Activated T-cell treated with anti-CD3 and anti-CD28 coated beads for 24 hours (primary cell): ENCODE data around the gene ZFP82.

Experiments used
- DNase-seq: peaks from one replicate; pipeline ENCODE4 v3.0.0-alpha.2; 2020; ENCODE audit warnings: low read depth

Gene ZFP82

DNA sequence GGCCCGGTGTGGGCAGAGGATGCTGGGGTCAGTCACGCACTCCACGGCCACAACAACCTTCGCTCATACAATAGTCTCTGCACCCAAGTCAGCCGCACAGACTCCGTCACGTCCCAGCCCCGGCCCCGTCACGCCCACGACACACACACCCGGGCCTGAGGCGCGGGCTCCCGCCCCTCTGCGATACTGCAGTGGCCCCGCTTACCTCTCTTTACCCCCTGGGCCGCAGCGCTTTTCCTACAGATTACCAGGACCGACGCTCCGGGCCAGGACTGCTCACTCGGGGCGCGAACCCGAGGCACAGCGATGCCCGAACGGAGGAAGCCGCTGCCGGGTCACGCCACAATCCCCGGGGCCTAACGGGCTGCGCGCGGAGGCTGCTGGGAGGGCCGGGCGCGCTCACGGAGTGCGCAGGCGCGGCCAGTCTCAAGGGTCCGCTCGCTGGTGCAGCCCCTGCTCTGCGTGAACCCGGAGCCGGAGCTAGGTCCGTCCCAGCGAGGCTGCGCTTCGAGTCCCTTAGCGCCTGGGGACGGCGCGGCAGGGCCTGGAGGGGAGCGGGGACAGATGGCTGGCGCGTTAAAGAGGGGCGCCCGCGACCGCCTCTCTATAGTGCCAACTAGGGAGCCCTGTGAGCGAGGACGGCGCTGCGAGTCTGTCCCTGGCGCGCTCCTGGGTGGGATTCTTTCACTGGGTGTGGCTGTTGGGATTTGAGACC is at the start of gene ZFP82:
TSS of gene ZFP82 (minus strand) at position 358 of the 715 bp plus-strand sequence. CDS start 8,855 bp downstream, outside the sequence.
- DNase-seq, result peak; percentile 76

DNA sequence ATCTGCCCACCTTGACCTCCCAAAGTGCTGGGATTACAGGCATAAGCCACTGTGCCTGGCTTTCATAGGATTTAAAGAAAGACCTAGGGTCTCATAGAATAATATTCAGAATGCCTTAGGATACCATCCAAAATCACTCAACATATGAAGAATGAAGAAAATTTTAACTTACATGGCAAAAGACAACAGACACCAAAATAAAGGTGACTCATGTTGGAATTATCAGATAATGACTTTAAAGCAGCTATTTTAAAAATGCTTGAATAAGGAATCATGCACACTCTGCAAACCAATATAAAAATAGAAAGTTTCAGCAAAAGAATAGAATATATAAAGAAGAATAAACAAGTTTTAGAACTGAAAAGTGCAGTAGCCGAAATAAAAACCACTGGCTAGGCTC is 41.6 kb upstream of the ZFP82 start:
- no peak for DNase-seq

DNA sequence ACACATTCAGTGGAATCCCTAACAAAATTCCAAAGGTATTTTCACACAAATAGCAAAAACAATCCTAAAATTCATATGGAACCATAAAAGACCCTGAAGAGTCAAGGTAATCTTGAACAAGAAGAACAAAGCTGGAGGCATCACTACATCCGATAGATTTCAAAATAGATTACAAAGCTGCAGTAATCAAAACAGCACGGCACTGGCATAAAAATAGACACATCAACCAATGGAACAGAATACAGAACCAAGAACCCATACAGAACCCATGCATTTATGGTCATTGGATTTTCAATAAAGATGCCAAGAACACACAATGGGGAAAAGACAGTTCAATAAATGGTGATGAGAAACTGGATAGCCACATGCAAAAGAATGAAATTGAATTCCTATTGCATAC is 38.4 kb upstream of the ZFP82 start:
- DNase-seq, result no peak

DNA sequence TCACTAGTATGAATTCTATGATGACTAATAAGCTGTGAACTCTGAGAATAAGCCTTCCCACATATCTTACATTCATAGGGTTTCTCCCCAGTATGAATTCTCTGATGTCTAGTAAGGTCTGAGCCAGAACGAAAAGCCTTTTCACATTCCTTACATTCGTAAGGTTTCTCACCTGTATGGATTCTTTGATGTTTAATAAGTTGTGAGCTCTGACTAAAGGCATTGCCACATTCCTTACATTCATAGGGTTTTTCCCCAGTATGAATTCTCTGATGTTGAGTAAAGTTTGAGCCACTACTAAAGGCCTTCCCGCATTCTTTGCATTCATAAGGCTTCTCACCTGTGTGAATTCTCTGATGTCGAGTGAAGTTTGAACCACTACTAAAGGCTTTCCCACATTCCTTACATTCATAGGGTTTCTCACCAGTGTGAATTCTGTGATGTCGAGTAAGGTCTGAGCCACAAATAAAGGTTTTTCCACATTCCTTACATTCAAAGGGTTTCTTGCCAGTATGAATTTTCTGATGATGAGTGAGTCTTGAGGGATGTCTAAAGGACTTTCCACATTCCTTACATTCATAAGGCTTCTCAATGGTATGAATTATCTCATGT is 30.7 kb upstream of the ZFP82 start:
- DNase-seq, result no peak

DNA sequence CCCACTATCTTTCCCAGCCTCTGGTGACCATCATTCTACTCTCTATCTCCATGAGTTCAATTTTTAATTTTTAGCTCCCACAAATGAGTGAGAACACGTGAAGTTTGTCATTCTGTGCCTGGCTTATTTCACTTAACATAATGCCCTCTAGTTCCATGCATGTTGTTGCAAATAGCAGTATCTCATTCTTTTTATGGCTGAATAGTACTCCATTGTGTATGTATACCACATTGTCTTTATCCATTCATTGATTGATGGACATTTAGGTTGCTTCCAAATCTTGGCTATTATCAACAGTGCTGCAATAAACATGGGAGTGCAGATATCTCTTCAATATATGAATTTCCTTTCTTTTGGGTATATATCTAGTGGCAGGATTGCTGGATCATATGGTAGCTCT is 22.9 kb upstream of the ZFP82 start:
- no peak for DNase-seq

DNA sequence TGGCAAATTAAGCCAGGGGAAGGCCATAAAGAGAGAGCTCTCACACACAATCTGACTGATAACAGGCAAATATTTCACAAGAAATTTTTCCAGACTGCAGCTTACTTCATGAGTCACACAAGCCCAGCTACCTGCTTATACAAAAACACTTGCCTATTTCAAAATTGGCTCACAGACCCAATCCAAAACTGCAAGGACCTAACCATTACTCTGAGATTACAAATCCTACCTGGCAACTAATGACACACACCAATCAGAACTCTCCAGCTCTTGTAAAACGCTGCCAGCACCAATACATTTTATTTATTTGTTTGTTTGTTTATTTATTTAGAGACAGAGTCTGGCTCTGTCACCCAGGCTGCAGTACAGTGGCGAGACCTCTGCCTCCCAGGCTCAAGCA is 18.1 kb upstream of the ZFP82 start:
- no peak for DNase-seq

DNA sequence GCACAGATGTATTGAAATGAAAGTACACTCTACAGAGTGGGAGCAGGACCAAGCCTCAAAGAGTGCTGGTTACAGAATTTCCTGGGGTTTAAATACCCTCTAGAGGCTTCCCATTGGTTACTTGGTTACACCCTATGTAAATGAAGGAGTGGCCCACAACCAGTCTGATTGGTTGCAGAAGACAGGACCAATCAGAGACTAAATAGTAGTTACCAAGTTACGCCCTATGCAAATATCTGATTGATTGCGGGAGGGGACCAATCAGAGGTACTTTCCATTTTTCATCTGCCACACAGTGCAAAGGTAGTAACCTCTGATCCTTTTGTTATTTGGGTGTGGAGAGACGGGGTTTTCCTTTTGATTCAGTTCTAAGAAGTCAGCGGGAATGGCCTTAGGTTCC is 5.5 kb upstream of the ZFP82 start:
- DNase-seq, result no peak

DNA sequence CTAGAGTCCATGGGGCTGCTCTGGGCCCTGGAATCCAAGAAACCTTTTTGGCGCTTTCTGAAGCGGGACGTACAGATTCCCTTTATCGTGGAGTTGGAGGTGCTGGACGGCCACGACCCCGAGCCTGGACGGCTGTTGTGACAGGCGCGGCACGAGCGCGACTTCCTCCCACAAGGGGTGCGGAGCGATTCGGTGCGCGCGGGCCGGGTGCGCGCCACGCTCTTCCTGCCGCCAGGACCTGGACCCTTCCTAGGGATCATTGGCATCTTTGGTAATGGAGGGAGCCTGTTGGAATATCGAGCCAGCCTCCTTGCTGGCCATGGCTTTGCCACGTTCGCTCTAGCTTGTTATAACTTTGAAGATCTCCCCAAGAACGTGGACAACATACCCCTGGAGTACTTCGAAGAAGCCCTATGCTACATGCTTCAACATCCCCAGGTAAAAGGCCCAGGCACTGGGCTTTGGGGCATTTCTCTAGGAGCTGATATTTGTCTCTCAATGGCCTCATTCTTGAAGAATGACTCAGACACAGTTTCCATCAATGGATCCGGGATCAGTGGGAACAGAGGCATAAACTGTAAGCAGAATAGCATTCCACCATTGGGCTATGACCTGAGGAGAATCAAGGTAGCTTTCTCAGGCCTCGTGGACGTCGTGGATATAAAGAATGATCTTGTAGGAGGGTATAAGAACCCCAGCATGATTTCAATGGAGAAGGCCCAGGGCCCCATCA is 3.5 kb upstream of the ZFP82 start:
- DNase-seq, result no peak

DNA sequence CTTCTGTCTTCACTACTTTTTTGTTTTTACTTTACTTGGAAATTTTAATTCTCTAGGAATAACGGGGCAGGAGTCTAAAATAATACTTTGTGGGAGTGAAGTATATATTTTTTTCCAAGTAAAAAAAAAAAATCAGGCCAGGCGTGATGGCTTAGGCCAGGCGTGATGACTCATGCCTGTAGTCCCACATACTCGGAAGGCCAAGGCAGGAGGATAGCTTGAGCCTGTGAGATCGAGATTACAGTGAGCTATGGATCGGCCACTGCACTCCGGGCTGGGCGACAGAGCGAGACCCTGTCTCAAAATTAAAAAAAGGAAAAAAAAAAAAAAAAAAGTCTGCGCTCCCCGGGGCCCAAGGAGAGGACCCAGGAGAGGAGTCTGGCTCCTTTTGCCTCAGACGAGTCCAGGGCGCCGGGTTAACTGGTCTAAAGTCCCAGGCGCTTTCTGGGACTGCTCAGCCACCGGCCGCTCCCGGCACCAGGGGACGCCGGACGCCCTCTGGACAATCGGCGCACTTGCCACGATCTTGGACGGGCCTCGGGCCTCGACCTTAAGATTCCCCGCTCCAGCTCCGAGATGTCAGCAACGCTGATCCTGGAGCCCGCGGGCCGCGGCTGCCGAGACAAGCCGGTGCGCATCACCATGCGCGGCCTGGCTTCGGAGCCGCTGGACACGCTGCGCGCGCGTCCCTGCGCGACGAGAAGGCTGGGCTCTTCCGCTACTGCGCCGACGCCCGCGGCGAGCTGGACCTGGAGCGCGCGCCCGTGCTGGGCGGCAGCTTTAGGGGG is 2.7 kb upstream of the ZFP82 start:
- no peak for DNase-seq

DNA sequence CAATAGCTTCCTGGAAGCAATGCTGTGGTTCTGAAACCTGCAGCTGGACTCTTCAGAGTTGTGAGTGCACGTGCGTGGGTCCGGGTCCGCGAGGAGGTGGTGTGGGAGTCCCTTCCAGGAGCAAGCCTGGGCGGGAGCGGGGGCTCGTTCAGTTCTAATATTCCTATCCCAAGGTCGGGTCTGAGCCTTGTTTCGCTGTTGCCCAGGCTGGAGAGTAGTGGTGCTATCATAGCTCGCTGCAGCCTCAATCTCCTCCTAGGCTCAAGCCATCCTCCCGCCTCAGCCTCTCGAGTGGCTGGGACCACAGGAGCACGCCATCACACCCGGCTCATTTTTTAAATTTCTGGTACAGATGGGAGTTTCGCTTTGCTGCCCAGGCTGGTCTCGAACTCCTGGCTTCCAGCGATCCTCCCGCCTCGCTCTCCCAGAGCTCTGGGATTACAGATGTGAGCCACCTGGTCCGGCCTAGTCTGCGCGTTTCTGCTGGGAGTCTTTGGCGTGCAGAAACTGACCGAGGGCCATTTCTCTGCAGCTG is 625 bp downstream of the ZFP82 start:
- no peak for DNase-seq

DNA sequence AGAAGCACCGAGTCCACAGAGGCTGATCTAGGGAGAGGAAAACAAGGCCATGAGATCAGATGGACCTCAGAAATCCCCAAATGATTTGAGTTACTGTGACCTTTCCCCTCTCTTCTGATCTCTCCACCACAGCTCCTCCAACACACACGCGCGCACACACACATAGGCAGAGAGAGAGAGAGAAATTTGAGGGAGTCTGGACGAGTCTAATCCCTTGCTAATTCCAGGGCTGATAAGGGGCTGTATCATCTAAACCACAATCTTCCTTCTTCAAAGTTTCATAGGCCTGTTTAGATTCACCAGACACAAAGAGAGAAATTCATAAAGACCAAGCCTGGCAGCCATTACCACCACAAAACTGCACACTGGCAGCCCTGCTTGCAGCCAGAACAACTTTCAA is 8.6 kb downstream of the ZFP82 start:
- DNase-seq, result no peak

DNA sequence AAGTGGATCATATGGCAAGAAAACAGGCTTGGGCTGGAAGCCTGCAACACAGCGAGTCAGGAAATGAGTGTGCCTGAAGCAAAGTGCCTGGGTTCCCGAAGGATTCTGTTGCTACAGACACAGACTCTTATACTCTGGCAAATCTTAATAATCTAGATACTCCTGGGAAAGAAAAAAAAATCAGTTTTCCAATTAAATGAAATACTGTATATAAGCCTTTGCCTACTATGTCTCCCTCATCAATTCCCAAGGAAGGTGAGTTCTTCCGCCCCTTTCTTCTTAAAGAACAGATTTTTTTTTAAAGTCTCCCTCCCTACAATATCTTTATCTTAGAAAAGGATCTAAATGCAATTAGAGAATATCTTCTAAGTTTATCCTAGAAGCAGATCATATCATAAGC is 10.3 kb downstream of the ZFP82 start:
- DNase-seq, result no peak

DNA sequence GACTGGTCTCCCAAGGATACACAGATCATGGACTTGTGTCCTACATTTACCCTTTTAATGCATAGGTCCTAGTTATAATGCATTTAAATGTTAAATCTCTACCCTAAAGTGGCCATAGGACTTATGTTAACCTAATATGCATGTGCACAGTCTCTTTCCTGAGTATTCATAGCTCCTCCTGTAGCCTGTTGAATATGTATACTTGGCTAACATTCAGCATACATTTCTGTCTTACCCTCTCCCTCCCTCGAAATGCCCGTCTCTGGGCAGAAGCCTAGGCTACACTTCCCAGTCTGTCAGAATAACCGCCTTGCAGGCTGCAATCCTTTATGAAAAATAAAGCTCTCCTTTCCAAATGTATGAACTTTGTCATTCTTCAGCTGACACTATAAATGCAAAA is 13.9 kb downstream of the ZFP82 start:
- no peak for DNase-seq

DNA sequence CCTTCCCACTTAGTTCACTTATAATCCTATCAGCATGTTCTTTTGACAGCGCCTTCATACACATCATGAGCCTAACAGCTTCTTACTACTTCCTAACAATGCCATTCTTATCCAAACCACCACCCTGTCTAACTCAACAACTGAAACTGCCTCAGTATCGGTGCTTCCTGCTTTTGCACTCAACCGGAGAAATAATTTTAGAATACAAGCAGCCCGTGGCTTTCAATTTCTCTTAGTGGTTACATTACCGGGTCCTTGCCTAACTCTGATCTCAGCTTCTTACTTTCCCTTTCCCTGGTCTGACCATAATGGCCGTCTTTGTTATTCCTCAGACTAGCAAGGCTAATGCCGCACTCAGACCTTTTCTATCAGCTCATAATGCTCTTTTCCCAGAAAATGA is 17.0 kb downstream of the ZFP82 start:
- no peak for DNase-seq

DNA sequence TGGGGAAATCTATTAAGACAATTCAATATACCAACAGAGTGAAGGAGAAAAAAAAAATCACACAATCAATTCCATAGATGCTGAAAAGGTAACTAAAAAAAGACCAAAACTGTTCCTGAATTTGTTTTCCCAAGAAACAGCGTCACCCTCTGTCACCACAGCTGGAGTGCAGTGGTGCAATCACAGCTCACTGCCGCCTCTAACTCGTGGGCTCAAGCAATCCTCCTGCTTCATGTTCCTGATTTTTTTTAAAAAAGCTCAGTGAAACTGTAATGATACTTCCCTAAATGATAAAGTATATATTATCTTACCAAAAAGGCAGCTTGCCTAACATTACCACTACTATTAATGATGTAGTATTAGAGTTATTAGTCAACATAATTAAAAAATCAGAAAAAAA is 19.9 kb downstream of the ZFP82 start:
- DNase-seq, result no peak

DNA sequence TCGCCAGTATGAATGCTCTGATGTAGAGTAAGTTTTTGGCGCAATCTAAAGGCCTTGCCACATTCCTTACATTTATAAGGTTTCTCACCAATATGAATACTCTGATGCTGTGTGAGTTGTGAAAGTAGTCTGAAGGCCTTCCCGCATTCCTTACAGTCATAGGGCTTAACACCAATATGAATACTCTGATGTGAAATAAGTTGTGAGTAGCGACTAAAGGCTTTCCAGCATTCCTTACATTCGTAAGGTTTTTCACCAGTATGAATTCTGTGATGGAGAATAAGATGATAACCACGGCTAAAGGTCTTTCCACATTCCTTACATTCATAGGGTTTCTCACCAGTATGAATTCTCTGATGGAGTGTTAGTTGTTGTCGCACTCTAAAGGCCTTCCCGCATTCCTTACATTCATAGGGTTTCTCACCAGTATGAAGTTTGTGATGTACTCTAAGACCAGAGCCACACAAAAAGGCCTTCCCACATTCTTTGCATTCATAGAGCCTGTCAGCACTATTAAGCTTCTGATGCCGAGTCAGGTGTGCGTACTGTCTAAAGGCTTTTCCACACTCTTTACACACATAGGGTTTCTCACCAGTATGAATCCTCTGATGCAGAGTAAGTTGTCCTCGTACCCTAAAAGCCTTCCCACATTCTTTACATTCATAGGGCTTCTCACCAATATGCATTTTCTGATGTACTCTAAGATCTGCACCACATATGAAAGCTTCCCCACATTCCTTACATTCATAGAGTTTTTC is 25.3 kb downstream of the ZFP82 start:
- no peak for DNase-seq

DNA sequence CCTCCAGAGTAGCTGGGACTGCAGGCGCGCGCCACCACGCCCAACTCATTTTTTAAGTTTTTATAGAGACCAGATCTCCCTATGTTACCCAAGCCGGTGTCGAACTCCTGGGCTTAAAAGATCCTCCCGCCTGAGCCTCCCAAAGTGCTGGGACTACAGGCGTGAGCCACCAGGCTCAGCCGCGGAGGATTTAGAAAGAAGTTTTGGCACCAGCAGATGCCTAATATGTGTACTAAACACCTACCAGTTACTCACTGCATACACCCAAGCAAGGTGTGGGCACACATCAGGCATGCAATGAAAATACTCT is 39.0 kb downstream of the ZFP82 start:
- no peak for DNase-seq

DNA sequence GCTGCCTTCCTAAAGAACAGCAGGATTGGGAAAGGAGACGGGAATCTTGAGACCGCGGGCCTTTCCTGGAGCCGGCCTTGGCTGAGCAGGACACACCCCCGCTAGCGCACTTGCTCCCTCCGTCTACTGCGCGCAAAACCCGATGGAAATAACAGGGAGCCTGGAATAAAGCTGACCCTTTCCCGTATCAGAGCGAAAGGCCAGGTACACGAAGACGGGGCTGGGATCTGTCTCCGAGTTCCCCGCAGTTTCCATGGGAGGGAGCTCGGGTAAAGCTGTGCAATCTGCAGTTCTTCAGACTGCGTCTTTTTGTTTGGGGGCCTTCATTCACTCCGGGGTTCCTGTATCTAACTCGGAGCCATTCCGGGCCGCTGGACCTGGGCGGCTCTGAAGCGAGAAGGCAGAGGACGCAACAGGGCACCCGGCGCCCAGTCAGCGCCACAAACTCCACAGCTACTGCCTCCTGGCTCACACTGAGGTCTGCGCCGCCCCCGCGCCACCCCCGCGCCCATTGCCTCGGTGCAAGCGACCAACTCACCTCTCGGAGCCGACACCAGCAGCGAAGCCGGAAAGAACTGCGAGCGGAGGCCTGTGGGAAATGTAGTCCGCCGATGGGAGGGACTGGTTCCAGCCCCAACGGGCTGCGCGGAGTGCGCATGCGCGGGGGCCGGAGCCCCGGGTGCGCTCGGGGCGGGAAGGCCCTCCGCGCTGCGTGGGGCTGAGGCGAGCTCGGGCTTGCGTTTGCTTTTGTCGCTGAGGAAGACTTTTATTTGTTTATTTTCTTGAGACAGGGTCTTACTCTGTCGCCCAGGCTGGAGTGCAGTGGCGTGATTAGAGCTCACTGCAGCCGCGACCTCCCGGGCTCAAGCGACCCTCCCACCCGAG is 39.6 kb downstream of the ZFP82 start, which contains the start of gene ZFP14:
TSS of gene ZFP14 (minus strand) at position 577 of the 885 bp plus-strand sequence. CDS start 11,309 bp downstream, outside the sequence.
- DNase-seq, result peak; percentile 93

DNA sequence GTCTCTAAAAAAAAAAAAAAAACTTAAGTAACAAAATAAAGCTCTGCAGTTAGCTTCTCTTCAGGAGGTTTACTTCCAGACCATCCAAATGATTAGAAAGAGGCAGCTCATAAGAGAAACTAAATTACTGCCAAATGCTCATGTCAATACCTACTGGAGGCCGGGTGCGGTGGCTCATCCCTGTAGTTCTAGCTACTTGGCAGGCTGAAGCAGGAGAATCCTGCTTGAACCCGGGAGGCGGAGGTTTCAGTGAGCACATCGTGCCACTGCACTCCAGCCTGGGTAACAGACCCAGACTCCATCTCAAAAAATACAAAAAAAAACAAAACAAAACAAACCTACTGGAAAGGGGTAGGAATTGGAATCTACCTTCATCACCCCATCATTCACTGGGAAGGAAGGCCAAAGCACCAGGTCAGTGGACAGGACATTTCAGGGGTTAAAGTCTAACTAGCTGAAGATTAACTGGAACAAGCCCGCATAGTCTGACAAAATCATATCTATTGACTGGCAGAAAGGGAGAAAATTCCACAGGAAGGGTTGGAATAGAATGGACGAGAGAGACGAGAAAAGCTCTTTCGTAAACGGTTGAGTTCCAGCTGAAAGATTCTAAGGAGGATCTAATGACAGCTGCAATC is 40.8 kb downstream of the ZFP82 start:
- DNase-seq, result no peak

DNA sequence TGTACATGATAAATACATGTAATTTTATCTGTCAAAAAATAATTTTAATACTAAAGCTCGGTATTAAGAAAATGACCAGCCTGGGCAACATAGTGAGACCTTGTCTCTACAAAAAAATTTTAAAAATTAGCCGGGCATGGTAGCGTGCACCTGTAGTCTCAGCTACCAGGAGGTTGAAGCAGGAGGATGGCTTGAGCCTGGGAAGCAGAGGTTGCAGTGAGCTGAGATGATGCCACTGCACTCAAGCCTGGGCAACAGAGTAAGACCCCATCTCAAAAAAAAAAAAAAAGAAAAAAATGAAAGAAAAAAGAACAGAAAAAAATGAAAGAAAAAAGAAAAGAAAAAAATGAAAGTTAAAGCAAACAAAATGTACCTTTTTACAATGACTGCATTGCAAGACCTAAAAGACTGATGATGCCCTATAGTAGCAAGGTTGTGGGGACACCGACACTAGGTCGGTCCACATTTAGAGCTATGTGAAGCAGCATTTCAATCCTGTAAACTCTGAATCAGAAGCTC is 44.7 kb downstream of the ZFP82 start:
- DNase-seq, result no peak
